ENCODE results near the gene CREB3L1. TPM values are rescaled to one million over a fixed set of nuclear protein-coding genes. Genes with fewer than 3 reads are reported as not detected.
A peak's percentile ranks its signal among the peaks of the same experiment; 100 is the strongest.

CREB3L1 gene
- total RNA-seq, 1 donor from 2014 or later: 40.5 TPM

DNA sequence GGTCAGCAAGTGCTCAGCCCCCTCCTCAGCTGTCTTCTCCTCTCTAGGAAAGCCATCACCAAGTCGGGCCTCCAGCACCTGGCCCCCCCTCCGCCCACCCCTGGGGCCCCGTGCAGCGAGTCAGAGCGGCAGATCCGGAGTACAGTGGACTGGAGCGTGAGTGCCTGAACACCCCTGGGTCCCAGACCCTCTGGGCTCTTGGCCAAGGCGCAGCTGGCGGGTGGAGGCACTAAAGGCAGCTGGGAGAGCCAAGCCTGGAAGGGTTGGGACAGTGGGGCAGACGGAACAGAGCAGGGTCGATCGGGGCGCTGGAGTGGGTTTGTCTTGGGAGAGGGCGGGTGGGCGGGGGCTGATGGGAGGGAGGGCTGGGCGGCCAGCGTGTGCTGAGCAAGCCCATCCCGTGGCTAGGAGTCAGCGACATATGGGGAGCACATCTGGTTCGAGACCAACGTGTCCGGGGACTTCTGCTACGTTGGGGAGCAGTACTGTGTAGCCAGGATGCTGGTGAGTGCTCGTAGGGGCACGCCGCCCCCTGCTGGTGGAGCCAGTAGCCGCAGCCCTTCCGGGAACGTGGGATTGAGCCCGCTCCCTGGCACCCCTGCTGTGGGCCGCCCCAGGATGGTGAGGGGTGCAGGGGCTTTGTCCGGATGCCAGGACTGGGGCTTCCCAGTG, 89.9 kb downstream of the CREB3L1 start:
- intact Hi-C loops (cut with DNase I): no loop called here
- Histone ChIP-seq H3K27me3 (ENCODE audit: low read depth) (no peaks in the 10 kb centered on the region), H3K27ac (peak overlapping the region; percentile 13), H3K36me3 (peaks cover 49% of the 10 kb centered on the region), H3K4me3 (peak overlapping the region; percentile 3), H3K4me1 (peaks cover 32% of the 10 kb centered on the region), H3K9me3 (no peaks in the 10 kb centered on the region)
- TF ChIP-seq, protein P1, sequence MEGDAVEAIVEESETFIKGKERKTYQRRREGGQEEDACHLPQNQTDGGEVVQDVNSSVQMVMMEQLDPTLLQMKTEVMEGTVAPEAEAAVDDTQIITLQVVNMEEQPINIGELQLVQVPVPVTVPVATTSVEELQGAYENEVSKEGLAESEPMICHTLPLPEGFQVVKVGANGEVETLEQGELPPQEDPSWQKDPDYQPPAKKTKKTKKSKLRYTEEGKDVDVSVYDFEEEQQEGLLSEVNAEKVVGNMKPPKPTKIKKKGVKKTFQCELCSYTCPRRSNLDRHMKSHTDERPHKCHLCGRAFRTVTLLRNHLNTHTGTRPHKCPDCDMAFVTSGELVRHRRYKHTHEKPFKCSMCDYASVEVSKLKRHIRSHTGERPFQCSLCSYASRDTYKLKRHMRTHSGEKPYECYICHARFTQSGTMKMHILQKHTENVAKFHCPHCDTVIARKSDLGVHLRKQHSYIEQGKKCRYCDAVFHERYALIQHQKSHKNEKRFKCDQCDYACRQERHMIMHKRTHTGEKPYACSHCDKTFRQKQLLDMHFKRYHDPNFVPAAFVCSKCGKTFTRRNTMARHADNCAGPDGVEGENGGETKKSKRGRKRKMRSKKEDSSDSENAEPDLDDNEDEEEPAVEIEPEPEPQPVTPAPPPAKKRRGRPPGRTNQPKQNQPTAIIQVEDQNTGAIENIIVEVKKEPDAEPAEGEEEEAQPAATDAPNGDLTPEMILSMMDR (IDR thresholded peaks at IDR 0.05): peak; percentile 95
- DNase-seq (peak; percentile 82), ATAC-seq (peak; percentile 65 to 68)

DNA sequence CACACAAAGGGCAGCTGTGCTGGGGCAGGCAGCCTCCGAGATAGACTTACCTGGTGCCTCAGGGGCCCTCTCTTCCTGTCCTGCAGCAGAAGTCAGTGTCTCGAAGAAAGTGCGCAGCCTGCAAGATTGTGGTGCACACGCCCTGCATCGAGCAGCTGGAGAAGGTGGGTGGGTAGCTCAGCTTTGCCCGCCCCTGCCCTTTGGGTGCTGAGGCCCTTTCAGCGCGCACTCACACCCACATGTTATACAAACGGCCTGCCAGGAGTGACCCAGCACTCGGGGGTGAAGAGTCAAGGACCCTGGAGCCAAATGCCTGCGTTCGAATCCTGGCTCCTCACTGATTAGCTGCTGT, 90.4 kb downstream of the CREB3L1 start:
- Histone ChIP-seq H3K27me3 (ENCODE audit: low read depth) (no peaks in the 10 kb centered on the region), H3K4me1 (peaks cover 26% of the 10 kb centered on the region), H3K4me3 (no peak overlapping the region), H3K9me3 (no peaks in the 10 kb centered on the region), H3K36me3 (peaks cover 54% of the 10 kb centered on the region), H3K27ac (peak overlapping the region; percentile 13)
- intact Hi-C loops (cut with DNase I): no loop called here
- TF ChIP-seq, protein P1 (IDR thresholded peaks at IDR 0.05): peak; percentile 16
- ATAC-seq (no peak), DNase-seq (no peak)

DNA sequence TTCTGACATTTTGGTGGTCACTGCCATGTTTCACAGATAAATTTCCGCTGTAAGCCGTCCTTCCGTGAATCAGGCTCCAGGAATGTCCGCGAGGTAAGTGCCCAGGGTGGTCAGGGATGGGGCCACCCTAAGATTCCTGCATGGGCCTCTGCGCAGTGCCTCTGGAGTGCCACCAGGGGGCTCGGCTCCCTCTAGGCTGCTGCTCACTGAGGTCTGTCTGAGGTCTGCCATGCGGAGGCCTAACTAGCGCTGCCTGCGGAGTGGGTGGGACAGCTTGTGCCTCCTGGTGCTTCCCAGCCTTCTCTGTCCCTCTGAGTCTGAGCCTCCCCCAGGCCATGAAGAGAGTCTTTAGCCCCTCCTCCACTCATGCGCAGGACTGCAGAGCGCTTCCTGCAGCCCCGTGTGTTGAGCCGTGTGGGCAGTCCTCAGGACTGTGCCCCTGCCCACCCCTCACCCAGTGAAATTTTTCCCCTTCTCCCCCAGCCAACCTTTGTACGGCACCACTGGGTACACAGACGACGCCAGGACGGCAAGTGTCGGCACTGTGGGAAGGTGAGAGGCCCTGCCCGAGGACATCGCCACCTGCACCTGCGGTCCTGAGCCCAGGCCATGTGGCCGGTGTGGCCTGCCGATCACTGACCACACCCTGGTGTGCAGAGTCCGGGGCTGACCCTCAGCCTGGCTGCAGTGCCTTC, 92.1 kb downstream of the CREB3L1 start:
- DNase-seq (no peak), ATAC-seq (peak; percentile 74 to 81)
- Histone ChIP-seq H3K4me3 (no peak overlapping the region), H3K27ac (no peak overlapping the region), H3K36me3 (peaks cover 70% of the 10 kb centered on the region), H3K9me3 (no peaks in the 10 kb centered on the region), H3K4me1 (peaks cover 10% of the 10 kb centered on the region), H3K27me3 (ENCODE audit: low read depth) (no peaks in the 10 kb centered on the region)
- TF ChIP-seq, protein P1 (IDR thresholded peaks at IDR 0.05): peak; percentile 88
- intact Hi-C loops (cut with DNase I): no loop called here

DNA sequence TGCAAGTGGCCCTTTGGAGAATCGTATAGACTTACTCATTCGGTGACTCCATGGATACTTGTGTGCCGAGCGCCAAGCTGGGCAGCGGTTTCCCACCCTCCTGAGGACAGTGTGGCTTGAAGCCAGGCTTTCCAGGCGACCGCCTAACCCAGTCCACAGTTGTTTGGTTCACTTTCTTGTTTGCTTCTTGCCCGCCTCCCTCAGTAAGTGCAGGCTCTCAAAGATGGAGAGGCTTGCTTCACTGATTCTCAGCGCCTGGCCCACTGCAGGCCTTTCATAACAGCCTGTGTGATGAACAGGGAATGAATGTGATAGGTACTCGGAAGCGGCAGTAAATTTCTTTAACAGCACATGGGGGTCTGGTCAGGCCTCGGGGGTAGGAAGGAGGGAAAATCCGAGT, 92.8 kb downstream of the CREB3L1 start:
- TF ChIP-seq, protein P1 (IDR thresholded peaks at IDR 0.05): no peak
- H3K36me3 ChIP-seq: peaks cover 77% of the 10 kb centered on the region
- no peaks in the 10 kb centered on the region for H3K27me3 ChIP-seq (ENCODE audit: low read depth)
- H3K27ac ChIP-seq: no peak overlapping the region
- intact Hi-C loops (cut with DNase I): no loop called here
- ATAC-seq (peak; percentile 16 to 50), DNase-seq (no peak)
- H3K4me1 ChIP-seq: peaks cover 10% of the 10 kb centered on the region
- H3K9me3 ChIP-seq: no peaks in the 10 kb centered on the region
- H3K4me3 ChIP-seq: no peak overlapping the region

Other genes starting within 250 kb of the CREB3L1 start
- 48.4 TPM for gene PHF21A, start 156.2 kb upstream of the CREB3L1 start, total RNA-seq
- gene DGKZ, start 69.8 kb downstream of the CREB3L1 start, total RNA-seq: 55.3 TPM
- gene MDK, start 104.0 kb downstream of the CREB3L1 start, total RNA-seq: 26.1 TPM
- gene CHRM4, start 114.1 kb downstream of the CREB3L1 start, total RNA-seq: not detected

Data from lower lobe of right lung (tissue), 2 donors.